ENCODE results near the gene UVRAG. TPM values are rescaled to one million over a fixed set of nuclear protein-coding genes. Genes with fewer than 3 reads are reported as not detected.
"Not testable (repeated sequence)": the region's sequence is repeated elsewhere in the genome, so short reads cannot be mapped to it uniquely, and the experiment has no call there.

Gene UVRAG
- polyA plus RNA-seq, 1 donor (not counting 4 experiments of a cell fraction or from before 2014, with no cell fraction given) = 11.9 TPM

GRCh38 chr11:75851203-75851602, 36.2 kb downstream of the UVRAG start:
- Histone ChIP-seq H3K9ac (ENCODE audit: control insufficient read depth, extremely low read depth, insufficient read depth, low read length) (no peak overlapping the region), H3K4me1 (ENCODE audit: control insufficient read depth, extremely low read depth, insufficient read depth, low read length) (peaks cover 6% of the 10 kb centered on the region), H3K4me2 (ENCODE audit: control insufficient read depth, extremely low read depth, insufficient read depth, low read depth, low read length) (no peak overlapping the region), H3K79me2 (ENCODE audit: control insufficient read depth, insufficient read depth, low read length) (peaks cover 2% of the 10 kb centered on the region), H2AFZ (ENCODE audit: control insufficient read depth, low read length) (no peak overlapping the region), H3K27ac (ENCODE audit: control insufficient read depth, insufficient read depth, low read length) (no peak overlapping the region), H3K4me3 (ENCODE audit: control insufficient read depth in 2 of 3, extremely low read depth in 1 of 3, insufficient read depth in 2 of 3, low read depth in 1 of 3, low read length in 3 of 3) (no peak overlapping the region), H4K20me1 (ENCODE audit: control insufficient read depth, extremely low read depth, insufficient read depth, low read length) (peaks cover 4% of the 10 kb centered on the region), H3K36me3 (ENCODE audit: control insufficient read depth in 2 of 2, extremely low read depth in 1 of 2, insufficient read depth in 2 of 2, low read length in 2 of 2) (peaks cover 0 to 3% of the 10 kb centered on the region in 2 experiments), H3K27me3 (ENCODE audit: control insufficient read depth, extremely low read depth, insufficient read depth, low read length) (no peaks in the 10 kb centered on the region), H3K9me1 (ENCODE audit: control insufficient read depth, extremely low read depth, insufficient read depth, low read length) (no peaks in the 10 kb centered on the region), H3K9me3 (ENCODE audit: control insufficient read depth, low read depth, low read length) (no peaks in the 10 kb centered on the region)
- dilution Hi-C loops (cut with MboI; ENCODE audit: extremely low pct_ligation_motif_present, low sequenced_read_pairs) = no loop called here
- no peak for FAIRE-seq
- DNase-seq (ENCODE audit: low read depth, low spot score) = no peak
- no peak for TF ChIP-seq EZH2 (IDR thresholded peaks at IDR 0.05; ENCODE audit: low read length)
- TF ChIP-seq CTCF (optimal IDR thresholded peaks at IDR 0.05 in 1 of 3, IDR thresholded peaks at IDR 0.05 in 1 of 3, conservative IDR thresholded peaks at IDR 0.05 in 1 of 3; ENCODE audit: extremely low read depth in 1 of 3, insufficient read depth in 2 of 3, low read length in 3 of 3) = no peak

- DNase-seq (ENCODE audit: low read depth, low spot score) = no peak
- no peak overlapping the region for H2AFZ ChIP-seq (ENCODE audit: control insufficient read depth, low read length)
- peaks cover 6% of the 10 kb centered on the region for H3K4me1 ChIP-seq (ENCODE audit: control insufficient read depth, extremely low read depth, insufficient read depth, low read length)
- H4K20me1 ChIP-seq (ENCODE audit: control insufficient read depth, extremely low read depth, insufficient read depth, low read length) = peaks cover 4% of the 10 kb centered on the region
- peaks cover 2% of the 10 kb centered on the region for H3K79me2 ChIP-seq (ENCODE audit: control insufficient read depth, insufficient read depth, low read length)
- no peak overlapping the region for H3K9ac ChIP-seq (ENCODE audit: control insufficient read depth, extremely low read depth, insufficient read depth, low read length)
- no peaks in the 10 kb centered on the region for H3K9me1 ChIP-seq (ENCODE audit: control insufficient read depth, extremely low read depth, insufficient read depth, low read length)
- H3K4me3 ChIP-seq (ENCODE audit: control insufficient read depth in 2 of 3, extremely low read depth in 1 of 3, insufficient read depth in 2 of 3, low read depth in 1 of 3, low read length in 3 of 3) = no peak overlapping the region
- no peak for TF ChIP-seq CTCF (optimal IDR thresholded peaks at IDR 0.05 in 1 of 3, IDR thresholded peaks at IDR 0.05 in 1 of 3, conservative IDR thresholded peaks at IDR 0.05 in 1 of 3; ENCODE audit: extremely low read depth in 1 of 3, insufficient read depth in 2 of 3, low read length in 3 of 3)
- no peak for TF ChIP-seq EZH2 (IDR thresholded peaks at IDR 0.05; ENCODE audit: low read length)
- no peak for FAIRE-seq
- peaks cover 0 to 3% of the 10 kb centered on the region in 2 experiments for H3K36me3 ChIP-seq (ENCODE audit: control insufficient read depth in 2 of 2, extremely low read depth in 1 of 2, insufficient read depth in 2 of 2, low read length in 2 of 2)
- H3K9me3 ChIP-seq (ENCODE audit: control insufficient read depth, low read depth, low read length) = no peaks in the 10 kb centered on the region
- no peak overlapping the region for H3K27ac ChIP-seq (ENCODE audit: control insufficient read depth, insufficient read depth, low read length)
- dilution Hi-C loops (cut with MboI; ENCODE audit: extremely low pct_ligation_motif_present, low sequenced_read_pairs) = no loop called here
- no peaks in the 10 kb centered on the region for H3K27me3 ChIP-seq (ENCODE audit: control insufficient read depth, extremely low read depth, insufficient read depth, low read length)
- no peak overlapping the region for H3K4me2 ChIP-seq (ENCODE audit: control insufficient read depth, extremely low read depth, insufficient read depth, low read depth, low read length)
Observed at GRCh38 chr11:75852406-75853017, 37.5 kb downstream of the UVRAG start.

- H3K4me3 ChIP-seq (ENCODE audit: control insufficient read depth in 2 of 3, extremely low read depth in 1 of 3, insufficient read depth in 2 of 3, low read depth in 1 of 3, low read length in 3 of 3); H3K9me3 ChIP-seq (ENCODE audit: control insufficient read depth, low read depth, low read length); H3K36me3 ChIP-seq (ENCODE audit: control insufficient read depth in 2 of 2, extremely low read depth in 1 of 2, insufficient read depth in 2 of 2, low read length in 2 of 2); H3K27me3 ChIP-seq (ENCODE audit: control insufficient read depth, extremely low read depth, insufficient read depth, low read length); H4K20me1 ChIP-seq (ENCODE audit: control insufficient read depth, extremely low read depth, insufficient read depth, low read length); DNase-seq (ENCODE audit: low read depth, low spot score); FAIRE-seq; dilution Hi-C loops (cut with MboI; ENCODE audit: extremely low pct_ligation_motif_present, low sequenced_read_pairs); H3K27ac ChIP-seq (ENCODE audit: control insufficient read depth, insufficient read depth, low read length); H3K79me2 ChIP-seq (ENCODE audit: control insufficient read depth, insufficient read depth, low read length); H3K9ac ChIP-seq (ENCODE audit: control insufficient read depth, extremely low read depth, insufficient read depth, low read length); H2AFZ ChIP-seq (ENCODE audit: control insufficient read depth, low read length); H3K4me1 ChIP-seq (ENCODE audit: control insufficient read depth, extremely low read depth, insufficient read depth, low read length); H3K9me1 ChIP-seq (ENCODE audit: control insufficient read depth, extremely low read depth, insufficient read depth, low read length); H3K4me2 ChIP-seq (ENCODE audit: control insufficient read depth, extremely low read depth, insufficient read depth, low read depth, low read length): not testable (repeated sequence)
Observed at GRCh38 chr11:75853563-75853962, 38.6 kb downstream of the UVRAG start.
